Prostate gland (tissue), 1 donor: ENCODE results near the gene SND1.
"Not testable (repeated sequence)": the region's sequence is repeated elsewhere in the genome, so short reads cannot be mapped to it uniquely, and the experiment has no call there.

Experiments used
- POLR2A ChIP-seq: fragments of 450-650 bp; IDR thresholded peaks from one replicate; pipeline ENCODE4 v1.6.1; 2016; ENCODE audit warnings: antibody characterized with exemption, mild to moderate bottlenecking
- POLR2AphosphoS5 ChIP-seq: sonication (generic); formaldehyde crosslinking; IDR thresholded peaks from one replicate; pipeline ENCODE4 v1.6.1; 2017; ENCODE audit warnings: antibody characterized with exemption

DNA sequence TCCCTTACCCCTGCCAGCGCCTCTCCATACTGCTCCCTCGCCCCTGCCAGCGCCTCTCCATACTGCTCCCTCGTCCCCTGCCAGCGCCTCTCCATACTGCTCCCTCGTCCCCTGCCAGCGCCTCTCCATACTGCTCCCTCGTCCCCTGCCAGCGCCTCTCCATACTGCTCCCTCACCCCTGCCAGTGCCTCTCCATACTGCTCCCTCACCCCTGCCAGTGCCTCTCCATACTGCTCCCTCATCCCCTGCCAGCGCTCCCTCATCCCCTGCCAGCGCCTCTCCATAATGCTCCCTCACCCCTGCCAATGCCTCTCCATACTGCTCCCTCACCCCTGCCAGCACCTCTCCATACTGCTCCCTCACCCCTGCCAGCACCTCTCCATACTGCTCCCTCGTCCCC lies 455.5 kb downstream of the SND1 start:
- TF ChIP-seq POLR2A, POLR2AphosphoS5: not testable (repeated sequence)
